SU-DHL-6 (cell line): ENCODE measurements around the gene ANKRD17.

Experiments used
- EZH2phosphoT487 ChIP-seq: fragments of 200-600 bp; sonication (generic), shearing (Covaris generic); conservative IDR thresholded peaks from 2 replicates; pipeline ENCODE4 v1.6.1; 2018; ENCODE audit warnings: mild to moderate bottlenecking, antibody characterized with exemption, low read length, moderate library complexity, mixed read lengths
- TF ChIP-seq, protein P1 (sequence below): fragments of 200-600 bp; sonication (generic); IDR thresholded peaks from one replicate; pipeline ENCODE4 v1.5.1; 2017; ENCODE audit warnings: antibody characterized with exemption, mild to moderate bottlenecking, low read length, moderate library complexity; ENCODE audit not compliant: insufficient read depth, poor library complexity, severe bottlenecking

DNA sequence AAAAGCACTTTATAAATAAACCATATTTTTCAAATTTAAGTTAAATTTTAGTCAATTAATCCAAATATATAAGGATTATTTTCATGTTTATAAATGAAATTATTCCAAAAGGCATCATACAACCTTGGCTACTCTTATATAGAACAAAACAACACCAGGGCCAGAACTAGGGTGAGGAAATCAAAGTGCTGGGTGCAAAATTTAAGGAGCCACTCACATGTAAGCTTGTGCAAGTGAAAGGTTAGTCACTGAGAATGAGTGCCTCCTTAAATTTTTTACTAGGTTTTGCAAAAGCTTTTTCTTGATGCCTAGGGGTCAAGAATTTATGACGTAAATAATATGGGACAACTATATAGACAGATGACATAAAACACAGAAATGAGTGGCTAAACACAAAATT, 105.7 kb downstream of the ANKRD17 start:
- TF ChIP-seq, protein P1, sequence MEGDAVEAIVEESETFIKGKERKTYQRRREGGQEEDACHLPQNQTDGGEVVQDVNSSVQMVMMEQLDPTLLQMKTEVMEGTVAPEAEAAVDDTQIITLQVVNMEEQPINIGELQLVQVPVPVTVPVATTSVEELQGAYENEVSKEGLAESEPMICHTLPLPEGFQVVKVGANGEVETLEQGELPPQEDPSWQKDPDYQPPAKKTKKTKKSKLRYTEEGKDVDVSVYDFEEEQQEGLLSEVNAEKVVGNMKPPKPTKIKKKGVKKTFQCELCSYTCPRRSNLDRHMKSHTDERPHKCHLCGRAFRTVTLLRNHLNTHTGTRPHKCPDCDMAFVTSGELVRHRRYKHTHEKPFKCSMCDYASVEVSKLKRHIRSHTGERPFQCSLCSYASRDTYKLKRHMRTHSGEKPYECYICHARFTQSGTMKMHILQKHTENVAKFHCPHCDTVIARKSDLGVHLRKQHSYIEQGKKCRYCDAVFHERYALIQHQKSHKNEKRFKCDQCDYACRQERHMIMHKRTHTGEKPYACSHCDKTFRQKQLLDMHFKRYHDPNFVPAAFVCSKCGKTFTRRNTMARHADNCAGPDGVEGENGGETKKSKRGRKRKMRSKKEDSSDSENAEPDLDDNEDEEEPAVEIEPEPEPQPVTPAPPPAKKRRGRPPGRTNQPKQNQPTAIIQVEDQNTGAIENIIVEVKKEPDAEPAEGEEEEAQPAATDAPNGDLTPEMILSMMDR: no peak
- no peak for TF ChIP-seq EZH2phosphoT487
